HPDE6-E6E7 (cell line): ENCODE measurements around the gene SPART.
A peak's percentile ranks its signal among the peaks of the same experiment; 100 is the strongest.

Experiments
- DNase-seq: peaks from one replicate; pipeline ENCODE4 v3.0.0; 2011; ENCODE audit warnings: missing footprints; ENCODE audit errors: extremely low spot score

SPART gene, protein sequence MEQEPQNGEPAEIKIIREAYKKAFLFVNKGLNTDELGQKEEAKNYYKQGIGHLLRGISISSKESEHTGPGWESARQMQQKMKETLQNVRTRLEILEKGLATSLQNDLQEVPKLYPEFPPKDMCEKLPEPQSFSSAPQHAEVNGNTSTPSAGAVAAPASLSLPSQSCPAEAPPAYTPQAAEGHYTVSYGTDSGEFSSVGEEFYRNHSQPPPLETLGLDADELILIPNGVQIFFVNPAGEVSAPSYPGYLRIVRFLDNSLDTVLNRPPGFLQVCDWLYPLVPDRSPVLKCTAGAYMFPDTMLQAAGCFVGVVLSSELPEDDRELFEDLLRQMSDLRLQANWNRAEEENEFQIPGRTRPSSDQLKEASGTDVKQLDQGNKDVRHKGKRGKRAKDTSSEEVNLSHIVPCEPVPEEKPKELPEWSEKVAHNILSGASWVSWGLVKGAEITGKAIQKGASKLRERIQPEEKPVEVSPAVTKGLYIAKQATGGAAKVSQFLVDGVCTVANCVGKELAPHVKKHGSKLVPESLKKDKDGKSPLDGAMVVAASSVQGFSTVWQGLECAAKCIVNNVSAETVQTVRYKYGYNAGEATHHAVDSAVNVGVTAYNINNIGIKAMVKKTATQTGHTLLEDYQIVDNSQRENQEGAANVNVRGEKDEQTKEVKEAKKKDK

DNA sequence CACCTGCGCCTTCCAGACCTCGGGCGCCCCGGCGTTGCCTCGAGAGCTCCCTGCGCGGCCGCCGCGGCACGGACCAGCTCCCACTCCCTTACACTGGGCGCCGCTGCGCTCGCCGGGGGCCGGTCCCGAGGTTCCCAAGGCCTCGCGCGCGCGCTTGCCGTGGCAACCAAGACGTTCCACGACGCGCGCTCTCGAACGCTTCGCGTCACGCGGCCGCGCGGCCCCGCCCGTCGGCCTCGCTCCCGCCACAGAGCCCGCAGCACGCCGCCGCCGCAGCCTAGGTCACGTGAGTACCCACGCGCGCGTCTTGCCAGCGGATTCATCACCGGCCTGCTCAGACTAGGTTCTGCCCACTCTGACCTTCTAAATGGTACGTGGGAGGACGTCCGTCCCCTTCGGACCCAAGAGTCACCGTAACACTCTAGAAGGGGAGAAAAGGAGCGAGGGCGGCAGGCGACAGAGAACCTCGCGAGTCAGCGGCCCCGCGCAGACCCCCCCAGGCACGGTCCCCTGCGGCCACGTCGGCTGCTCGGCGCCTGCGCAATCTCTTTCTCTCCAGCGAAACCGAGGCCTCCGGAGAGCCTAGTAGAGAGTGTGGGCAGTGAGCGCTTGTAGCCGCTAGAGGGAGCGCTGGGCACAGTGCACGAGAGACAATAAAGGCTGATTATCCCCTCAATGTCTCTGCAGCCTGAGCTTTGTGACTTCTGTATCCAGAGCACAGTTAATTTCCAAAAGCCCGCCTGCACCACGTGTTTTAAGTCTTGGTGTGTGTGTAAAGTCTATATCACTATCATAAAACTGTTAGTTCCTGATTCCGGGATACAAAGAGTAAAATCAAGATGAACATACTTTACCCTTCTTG is at the start of gene SPART:
TSS of gene SPART (minus strand) at position 173 of the 862 bp plus-strand sequence. CDS start 10,564 bp downstream, outside the sequence.
- peak; percentile 46 for DNase-seq

DNA sequence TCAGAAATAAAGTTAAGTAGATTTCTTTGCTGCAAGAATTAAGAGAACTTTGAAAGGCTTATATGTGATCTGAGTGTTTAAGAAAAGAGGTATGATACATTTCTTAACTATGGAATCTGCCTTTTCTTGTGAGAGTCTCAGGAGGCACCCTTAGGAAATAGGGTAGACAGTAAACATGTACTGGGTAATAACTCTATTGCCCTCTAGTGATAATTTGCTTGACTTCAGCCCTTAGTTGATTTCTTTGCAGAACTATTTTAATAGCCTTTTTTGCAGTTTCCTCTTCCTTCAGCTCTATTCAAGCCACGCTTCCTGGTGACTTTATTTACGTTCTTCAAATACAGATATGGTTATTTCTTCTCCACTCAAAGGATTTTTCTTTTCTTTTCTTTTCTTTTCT is 49.1 kb upstream of the SPART start:
- peak; percentile 1 for DNase-seq

DNA sequence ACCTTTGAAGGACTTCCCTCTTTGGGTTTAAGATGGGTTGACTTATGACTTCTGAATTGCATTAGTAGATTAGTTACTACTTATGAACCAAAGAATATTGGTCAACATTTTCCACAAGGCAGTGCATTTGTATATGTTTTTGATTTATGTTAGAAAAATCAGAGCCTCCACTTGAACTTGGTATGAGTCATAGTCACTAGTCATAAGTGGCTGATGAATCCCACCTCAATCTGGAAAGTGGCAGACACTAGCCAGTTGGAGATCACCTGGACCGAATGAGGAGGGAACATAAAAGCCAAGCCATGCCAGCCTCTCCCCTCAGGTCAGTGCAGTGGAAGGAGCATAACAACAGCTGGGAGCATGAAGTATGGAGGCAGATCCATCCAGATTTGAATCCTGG is 39.3 kb upstream of the SPART start:
- no peak for DNase-seq

DNA sequence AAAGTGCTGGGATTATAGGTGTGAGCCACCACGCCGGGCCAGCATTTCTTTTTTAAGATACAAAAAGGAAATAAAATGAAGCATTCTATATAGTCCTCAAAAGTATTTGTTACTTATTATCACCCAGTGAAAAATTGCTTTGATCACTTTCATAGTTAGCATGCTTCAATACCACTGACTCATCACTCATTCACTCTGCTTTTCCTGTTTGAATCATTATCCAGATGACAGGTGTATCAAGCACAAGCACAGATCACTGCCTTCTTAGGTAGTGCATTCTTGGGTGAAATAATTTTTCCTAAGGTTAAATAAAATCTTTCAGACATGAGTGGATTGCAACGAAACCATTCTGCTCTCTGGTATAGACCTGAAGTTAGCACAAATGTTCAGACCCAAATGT is 35.8 kb upstream of the SPART start:
- DNase-seq = peak; percentile 38

DNA sequence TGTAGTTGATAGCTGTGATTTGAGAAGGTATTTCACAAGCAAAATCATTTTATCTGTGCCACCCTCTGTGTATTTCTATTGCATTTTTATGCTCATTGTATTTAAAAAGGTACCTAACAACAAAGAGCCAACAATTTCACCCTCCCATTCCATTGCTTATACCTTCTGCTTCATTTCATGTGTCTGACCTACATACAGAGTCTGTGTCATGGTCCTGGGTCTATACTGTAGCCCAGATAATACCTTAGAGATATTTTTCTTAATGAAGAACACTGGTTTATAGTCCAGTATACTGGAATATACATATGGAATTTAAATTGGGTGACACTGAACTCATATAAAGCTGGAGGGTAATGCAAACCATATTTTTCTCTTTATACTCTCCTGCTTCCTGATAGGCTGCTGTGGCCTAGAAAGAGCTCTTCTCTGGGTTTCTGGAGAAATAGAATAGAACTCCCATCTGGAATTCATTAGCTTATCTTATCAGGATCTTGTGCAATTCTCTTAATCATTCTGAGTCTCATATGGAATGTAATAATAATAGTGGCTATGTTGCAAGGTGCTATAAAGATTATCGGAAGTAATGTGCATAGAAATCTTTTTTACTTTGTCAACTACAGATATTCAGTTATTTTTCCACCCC is 31.8 kb upstream of the SPART start:
- DNase-seq = no peak

DNA sequence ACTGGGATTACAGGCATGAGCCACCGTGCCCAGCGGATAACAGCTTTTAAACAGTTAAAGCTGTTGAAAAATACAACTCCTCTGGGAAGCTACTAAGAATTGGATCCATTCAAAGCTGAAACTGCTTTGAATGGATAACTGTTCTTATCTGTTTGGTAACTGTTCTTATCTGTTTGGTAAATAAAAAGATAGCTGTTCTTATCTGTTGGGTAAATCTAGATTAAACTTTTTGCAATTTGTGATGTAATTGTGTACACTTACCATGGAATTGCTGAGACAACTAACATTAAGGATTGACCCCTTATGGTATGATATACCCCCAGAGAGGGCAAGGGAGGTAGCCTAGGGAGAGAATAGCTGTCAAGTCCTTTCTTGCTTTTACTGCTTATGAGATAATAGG is 27.9 kb upstream of the SPART start:
- no peak for DNase-seq

DNA sequence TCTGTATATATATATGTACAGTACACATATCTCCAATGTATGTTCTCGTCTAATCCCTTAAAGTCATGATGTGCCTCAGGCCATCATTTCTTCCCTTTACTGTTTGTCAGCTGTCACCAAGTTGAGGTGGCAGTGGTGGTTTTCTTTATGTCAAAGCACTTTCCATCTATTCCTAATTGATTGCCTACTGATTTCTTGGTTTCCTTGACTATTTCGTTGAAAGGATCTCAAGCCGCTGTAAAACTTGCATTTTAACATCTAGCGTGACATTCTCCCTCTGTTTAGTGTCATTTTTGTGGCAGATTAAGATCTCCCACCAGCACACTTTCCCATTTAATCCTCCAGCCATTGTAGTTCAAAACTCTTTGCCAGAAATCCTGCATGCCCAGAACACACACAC is 25.0 kb upstream of the SPART start:
- DNase-seq = no peak

DNA sequence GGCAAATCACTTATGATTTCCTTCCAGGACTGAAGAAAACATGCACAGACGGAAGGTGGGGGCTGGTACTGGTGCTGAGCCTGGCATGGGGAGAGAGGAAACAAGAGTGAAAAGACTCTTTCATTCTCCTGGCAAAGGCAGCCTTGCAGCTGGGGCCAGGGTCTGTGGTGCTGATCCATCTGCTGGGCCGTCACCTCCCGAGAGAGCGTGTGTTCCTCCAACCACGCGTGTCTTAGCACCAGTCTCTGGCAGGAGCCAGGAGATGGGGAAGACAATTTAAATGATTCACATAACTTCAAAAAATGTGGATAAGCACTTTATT is 23.9 kb upstream of the SPART start:
- DNase-seq = no peak

DNA sequence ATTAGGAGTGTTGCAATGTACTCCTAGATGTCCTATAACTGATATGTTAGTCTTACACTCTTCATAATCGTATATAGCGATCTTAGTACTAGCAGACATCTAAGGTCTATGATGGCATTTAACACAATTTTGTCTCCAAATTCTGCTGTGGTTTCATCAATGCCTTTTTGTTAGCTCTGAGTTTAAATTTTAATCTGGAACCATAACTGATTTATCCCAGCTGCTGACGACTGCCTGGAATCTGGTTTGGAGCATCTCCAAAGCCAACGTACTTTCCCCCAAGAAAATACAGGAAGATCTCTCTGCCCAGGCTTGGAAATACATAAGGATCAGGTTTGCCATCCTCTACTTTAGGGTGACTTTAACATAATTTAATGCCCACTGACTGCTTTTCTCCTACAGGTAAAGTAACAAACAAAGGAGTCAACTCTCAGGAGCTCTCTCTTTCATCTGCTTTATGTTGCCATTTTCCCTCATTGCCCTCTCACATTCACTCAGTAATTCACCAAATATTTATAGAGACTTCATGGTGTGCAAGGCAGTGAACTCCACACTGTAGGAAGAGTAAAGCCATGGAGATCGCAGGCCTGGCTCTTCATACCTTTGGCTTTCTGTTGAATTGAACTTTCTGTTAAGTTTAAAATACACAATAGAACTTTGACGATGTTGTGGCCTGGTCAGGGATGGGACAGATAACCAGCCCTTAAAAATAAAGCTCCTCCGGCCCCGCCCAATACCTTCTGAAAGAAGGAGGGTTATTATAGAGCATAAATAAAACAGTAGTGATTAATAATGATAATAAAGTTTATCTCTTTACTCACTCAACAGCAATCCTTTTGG is 23.3 kb upstream of the SPART start:
- DNase-seq = no peak

DNA sequence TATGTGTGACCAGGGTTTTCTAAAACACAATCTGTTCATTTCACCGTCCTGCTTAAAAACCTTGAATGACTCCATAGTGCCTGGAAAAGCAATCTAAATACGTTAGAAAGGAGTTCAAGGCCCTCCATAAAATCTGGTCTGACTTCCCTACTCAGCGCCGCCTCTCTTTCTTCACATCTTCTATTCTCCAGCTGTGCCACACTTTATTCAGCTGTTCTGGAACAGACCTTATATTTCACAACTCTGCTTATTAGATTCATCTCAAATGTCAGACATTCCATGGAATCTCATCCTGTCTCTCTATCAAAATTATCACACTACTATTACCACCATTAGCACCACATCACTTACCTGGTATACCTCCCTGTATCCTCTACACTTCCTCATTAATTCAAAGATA is 19.8 kb upstream of the SPART start:
- DNase-seq = no peak

DNA sequence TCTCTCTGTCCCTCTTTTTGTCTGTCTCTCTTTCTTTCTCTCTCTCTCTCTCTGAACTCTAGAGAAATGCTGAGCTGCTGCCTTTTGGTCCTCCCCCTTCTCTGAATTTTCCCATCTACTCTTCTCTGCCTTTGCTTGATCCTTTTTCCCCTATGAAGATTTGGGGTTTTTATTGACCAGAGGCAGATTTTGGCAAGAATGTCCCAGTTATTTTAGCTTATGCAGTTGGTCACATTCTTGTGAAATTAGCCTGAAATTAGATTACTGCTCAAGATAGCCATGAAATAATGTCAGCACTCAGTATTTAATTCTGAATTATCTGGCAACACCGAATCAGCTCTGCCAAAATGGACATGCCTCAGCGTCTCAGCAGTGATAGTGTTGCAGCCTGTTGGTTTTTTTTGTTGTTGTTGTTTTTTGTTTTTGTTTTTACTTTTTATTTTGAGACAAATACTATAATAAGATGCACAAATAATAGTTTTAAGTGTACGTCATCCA is 17.2 kb upstream of the SPART start:
- no peak for DNase-seq

DNA sequence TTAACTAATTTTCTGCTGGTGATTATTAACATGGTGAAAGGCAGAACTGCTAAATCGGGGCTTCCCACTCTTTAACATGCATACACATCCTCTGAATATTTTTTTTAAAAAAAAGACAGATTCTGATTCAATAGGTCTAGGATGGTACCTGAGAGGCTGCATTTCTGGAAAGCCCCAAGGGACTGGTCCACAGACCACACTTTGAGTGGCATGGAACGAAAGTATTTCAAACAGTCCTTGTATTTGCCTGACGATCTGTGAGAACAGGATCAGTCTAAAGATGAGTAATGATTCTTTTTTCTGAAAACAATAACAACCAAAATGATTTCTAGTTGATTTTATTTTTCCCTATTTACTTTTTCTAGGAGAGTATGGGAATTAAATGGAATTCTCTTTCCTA is 16.7 kb upstream of the SPART start:
- no peak for DNase-seq

DNA sequence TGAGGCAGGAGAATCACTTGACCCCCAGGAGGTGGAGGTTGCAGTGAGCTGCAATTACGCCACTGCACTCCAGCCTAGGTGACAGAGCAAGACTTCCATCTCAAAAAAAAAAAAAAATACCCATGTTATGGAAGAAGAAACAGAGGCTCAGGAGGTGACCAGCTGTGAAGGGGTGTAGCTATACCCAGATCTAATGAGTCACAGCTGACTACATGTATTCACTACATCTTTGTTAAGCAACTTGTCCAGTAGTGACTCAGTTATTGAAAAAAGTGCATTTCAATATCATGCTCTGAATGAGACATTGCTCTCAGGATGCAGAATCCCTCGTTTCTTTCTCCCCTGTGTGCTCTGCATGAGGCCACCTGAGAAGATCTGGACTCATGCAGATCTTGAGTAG is 16.1 kb upstream of the SPART start:
- DNase-seq = peak; percentile 38

DNA sequence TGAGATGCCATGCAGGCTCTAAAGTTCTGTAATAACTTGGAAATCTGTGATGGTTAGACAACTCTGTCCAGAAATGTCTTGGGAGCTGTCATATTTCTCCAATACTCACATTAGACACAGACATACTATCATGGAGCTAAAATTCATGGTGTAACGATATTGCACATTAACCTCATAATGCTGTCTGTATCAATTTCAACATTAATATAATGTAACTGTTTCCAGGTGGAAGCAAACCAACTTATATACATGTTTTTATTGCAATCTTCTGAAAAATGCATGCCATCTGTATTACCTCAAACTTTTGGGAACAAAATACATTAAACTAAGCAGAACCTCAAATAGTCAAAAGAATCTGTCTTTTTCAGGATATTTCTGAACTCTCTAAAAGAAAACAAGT is 14.7 kb upstream of the SPART start:
- no peak for DNase-seq

DNA sequence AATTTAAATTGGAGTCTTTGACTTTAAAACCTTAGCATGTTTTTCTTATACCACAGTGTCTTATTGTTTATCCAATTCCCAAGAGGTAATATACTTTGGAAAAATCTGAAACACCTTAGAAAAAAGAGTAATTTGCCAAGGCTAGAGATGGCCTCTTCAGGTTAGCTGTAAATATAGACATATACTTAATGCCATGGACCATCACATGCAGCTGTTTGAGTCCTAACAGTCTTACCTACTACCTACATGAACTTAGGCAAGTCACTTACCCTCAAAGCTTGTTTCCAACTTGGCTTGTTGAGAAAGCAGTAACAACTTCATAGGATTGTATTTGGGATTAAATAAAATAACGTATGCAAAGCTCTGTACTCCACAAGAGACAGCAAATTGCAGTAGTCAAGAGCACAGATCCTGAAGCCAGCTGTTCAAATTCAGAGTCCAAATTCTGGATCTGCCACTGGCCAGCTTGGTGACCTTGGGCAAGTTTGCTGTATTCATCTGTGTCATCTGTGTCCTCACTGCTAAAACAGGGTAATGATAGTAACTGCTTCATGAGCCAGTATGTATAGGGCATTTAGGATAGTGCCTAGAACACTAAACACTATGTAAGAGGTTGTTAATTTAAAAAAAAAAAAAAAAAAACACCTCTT is 13.2 kb upstream of the SPART start:
- no peak for DNase-seq

DNA sequence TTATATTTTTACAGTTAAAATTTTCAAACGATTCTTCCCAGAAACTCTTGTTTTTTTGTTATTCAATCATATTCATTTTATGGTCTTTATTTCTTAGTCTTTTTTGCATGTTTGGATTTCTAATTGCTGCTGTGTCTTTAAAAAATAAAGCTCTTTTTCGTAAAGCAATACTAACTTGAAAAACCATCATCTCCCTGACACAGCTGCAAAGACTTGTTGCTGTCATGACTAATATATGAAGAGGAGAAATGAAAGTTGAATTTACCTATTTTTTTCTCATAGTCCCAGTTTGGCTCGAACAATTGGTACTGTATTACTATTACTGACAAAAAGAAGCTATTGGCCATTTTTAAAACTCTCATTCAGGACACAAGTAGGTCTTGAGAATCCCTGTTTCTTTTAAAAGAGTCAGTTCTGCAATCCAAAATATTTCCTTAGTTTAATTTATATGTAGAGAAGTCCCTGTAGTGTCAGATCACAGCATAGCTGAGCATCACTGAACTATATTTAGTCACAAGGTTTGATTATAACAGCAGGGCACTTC is 12.1 kb upstream of the SPART start:
- DNase-seq = no peak

DNA sequence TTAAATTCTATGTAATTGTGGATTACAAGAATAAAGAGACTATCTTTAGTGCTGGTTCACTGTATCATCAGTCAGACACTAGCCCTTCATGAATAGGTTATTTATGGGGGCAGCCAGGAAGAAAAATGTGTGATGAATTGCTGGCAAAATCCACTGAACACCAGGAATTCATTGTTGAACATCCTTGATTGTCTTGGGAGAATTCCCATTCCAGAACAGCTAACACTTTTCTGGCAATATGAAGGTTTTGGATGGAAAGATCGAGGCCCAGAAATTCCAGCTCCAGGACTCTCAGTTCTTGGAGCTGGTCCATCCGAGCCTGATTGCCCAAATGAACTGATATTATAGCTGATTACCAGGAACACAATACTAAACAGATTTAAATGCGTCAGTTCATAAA is 11.5 kb upstream of the SPART start:
- DNase-seq = no peak

DNA sequence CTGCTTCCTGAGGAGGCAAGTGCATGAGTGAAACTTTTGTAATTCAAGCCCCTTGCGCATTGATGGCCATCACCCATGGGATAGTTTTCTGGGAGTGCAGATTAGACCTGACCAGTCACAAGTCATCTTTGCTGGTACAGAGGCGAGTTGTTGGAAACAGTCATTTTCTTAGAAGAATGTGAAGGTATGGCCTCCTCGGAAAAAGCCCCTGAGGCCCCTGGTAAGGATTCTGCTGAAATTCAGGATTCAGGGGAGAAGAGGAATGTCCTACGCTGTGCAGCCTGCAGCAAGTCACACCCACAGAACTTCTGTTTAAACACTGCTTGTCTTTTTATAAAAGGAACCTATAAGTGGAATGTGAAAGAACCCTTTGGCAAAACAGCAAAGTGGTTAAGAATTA is 11.0 kb upstream of the SPART start:
- no peak for DNase-seq

DNA sequence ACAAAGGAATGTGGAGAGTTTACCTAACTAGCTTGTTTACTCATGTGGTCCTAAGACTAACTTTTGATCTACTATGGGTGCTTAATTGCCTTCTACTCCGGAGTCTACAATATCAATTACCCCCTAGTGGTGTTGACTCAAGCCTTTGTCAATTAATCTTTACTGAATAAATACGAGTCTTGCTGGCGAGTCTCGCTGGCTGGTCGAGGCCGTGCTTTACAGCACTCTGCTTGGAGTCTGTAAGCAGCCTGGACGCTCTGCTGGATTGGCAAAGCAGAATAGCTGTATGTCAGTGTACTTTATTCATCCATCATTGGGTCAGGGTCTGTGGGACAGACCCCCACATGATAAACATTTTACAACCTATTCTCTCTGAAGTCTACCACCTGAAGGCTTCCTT is 9.9 kb upstream of the SPART start:
- DNase-seq = no peak

DNA sequence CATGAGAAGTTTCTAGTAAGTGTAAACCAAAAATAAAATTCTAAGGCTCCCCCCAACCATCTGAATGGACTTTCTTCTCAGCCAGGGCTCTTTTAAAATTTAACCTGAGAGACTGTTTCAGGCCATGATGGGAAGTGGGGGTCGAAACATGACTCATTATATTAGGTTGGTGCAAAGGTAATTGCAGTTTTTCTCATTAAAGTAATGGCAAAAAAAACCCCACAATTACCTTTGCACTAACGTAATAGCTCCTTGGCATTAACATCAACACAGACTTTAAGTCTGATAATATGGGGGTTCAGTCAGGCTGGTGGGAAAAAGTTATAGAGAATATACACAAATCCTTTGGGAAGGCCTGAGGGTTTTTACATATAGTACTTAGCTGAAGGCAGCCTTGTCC is 9.4 kb upstream of the SPART start:
- DNase-seq = no peak
